ENCODE data around the gene IL20. TPM values are rescaled to one million over a fixed set of nuclear protein-coding genes. Genes with fewer than 3 reads are reported as not detected.

The IL20 gene
- not detected in 2 replicates for total RNA-seq

GRCh38 chr1:206864939-206865671 is at the start of gene IL20:
TSS of gene IL20 (plus strand) at chr1:206865623. CDS start at chr1:206865853, 230 bp downstream.

GRCh38 chr1:206897175-206897574 is 31.8 kb downstream of the IL20 start, which contains the start of gene IL24:
TSS of gene IL24 (plus strand) at chr1:206897443. CDS start at chr1:206897833, 390 bp downstream.

Other genes with a start within 250 kb of the IL20 start
- gene DYRK3, start 230.1 kb upstream of the IL20 start, total RNA-seq: 13.7 and 19.0 TPM in 2 replicates
- gene MAPKAPK2, start 180.7 kb upstream of the IL20 start, total RNA-seq: 41.8 and 48.0 TPM in 2 replicates
- gene IL19, start 94.8 kb upstream of the IL20 start, total RNA-seq: not detected in 2 replicates
- gene IL10, start 93.1 kb upstream of the IL20 start, total RNA-seq: not detected in 2 replicates
- not detected in 2 replicates for gene IL24, start 31.8 kb downstream of the IL20 start, total RNA-seq
- gene FCMR, start 56.3 kb downstream of the IL20 start, total RNA-seq: 0.38 TPM in 1 of 2 replicates, not detected in the other
- not detected in 2 replicates for gene PIGR, start 80.8 kb downstream of the IL20 start, total RNA-seq
- not detected in 2 replicates for gene FCAMR, start 104.8 kb downstream of the IL20 start, total RNA-seq
- not detected in 2 replicates for gene C1orf116, start 167.1 kb downstream of the IL20 start, total RNA-seq
- gene YOD1, start 185.6 kb downstream of the IL20 start, total RNA-seq: 8.2 and 10.3 TPM in 2 replicates
- gene PFKFB2, start 187.7 kb downstream of the IL20 start, total RNA-seq: 1.3 and 1.9 TPM in 2 replicates
- gene C4BPB, start 223.2 kb downstream of the IL20 start, total RNA-seq: 0.10 TPM in 1 of 2 replicates, not detected in the other
- not detected in 2 replicates for gene C4BPA, start 238.6 kb downstream of the IL20 start, total RNA-seq